OCI-LY3 (cell line): ENCODE measurements around the gene HLA-C.

Experiments
- EZH2phosphoT487 ChIP-seq: fragments of 200-600 bp; shearing (Covaris generic); IDR thresholded peaks from 2 replicates; pipeline ENCODE4 v1.6.1; 2018; ENCODE audit warnings: antibody characterized with exemption, mixed run types, low read depth
- TF ChIP-seq, protein P1 (sequence below): fragments of 200-600, 300-600 bp; sonication (generic); IDR thresholded peaks from 2 replicates; pipeline ENCODE4 v1.5.1; 2014; ENCODE audit warnings: antibody characterized with exemption, low read length, low read depth

DNA sequence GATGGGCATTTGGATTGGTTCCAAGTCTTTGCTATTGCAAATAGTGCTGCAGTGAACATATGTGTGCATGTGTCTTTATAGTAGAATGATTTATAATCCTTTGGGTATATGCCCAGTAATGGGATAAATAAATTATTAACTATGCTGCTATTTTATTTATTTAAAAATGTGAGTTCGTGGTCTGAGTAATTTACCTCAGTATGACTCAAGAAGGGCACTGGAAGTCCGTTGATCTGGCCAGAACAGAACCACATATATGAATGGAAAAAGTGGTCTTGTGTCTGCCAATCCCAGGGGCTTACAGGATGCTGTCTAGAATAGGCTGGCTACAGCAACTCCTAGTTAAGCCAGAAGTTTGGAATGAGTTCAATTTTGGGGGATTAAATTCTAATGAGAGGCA lies 27.6 kb upstream of the HLA-C start:
- TF ChIP-seq, protein P1, sequence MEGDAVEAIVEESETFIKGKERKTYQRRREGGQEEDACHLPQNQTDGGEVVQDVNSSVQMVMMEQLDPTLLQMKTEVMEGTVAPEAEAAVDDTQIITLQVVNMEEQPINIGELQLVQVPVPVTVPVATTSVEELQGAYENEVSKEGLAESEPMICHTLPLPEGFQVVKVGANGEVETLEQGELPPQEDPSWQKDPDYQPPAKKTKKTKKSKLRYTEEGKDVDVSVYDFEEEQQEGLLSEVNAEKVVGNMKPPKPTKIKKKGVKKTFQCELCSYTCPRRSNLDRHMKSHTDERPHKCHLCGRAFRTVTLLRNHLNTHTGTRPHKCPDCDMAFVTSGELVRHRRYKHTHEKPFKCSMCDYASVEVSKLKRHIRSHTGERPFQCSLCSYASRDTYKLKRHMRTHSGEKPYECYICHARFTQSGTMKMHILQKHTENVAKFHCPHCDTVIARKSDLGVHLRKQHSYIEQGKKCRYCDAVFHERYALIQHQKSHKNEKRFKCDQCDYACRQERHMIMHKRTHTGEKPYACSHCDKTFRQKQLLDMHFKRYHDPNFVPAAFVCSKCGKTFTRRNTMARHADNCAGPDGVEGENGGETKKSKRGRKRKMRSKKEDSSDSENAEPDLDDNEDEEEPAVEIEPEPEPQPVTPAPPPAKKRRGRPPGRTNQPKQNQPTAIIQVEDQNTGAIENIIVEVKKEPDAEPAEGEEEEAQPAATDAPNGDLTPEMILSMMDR, result no peak
- no peak for TF ChIP-seq EZH2phosphoT487
